ENCODE data around the gene PPP2CA.
"Not testable (repeated sequence)": the region's sequence is repeated elsewhere in the genome, so short reads cannot be mapped to it uniquely, and the experiment has no call there.

PPP2CA gene

GRCh38 chr5:134255418-134256150 lies 29.7 kb upstream of the PPP2CA start:
- H3K27ac ChIP-seq (ENCODE audit: low read depth in 2 of 2, low read length in 2 of 2): no peak overlapping the region
- peaks cover 0 to 6% of the 10 kb centered on the region in 2 donors for H3K27me3 ChIP-seq (ENCODE audit: control insufficient read depth in 2 of 2, insufficient read depth in 2 of 2, low read length in 2 of 2)
- no peaks in the 10 kb centered on the region for H3K36me3 ChIP-seq (ENCODE audit: control insufficient read depth in 2 of 2, insufficient read depth in 2 of 2, low read length in 2 of 2)
- H3K9me3 ChIP-seq (ENCODE audit: control insufficient read depth in 2 of 2, low read length in 2 of 2): no peaks in the 10 kb centered on the region
- H3K9ac ChIP-seq (ENCODE audit: low read depth in 1 of 2, low read length in 2 of 2): no peak overlapping the region
- H3K4me1 ChIP-seq (ENCODE audit: control insufficient read depth in 2 of 2, insufficient read depth in 2 of 2, low read length in 2 of 2): no peaks in the 10 kb centered on the region
- H3K4me3 ChIP-seq (ENCODE audit: low read length in 2 of 2): no peak overlapping the region

- not testable (repeated sequence) for H3K4me3 ChIP-seq (ENCODE audit: low read length in 2 of 2); H3K36me3 ChIP-seq (ENCODE audit: control insufficient read depth in 2 of 2, insufficient read depth in 2 of 2, low read length in 2 of 2); H3K9me3 ChIP-seq (ENCODE audit: control insufficient read depth in 2 of 2, low read length in 2 of 2); H3K27me3 ChIP-seq (ENCODE audit: control insufficient read depth in 2 of 2, insufficient read depth in 2 of 2, low read length in 2 of 2); H3K27ac ChIP-seq (ENCODE audit: low read depth in 2 of 2, low read length in 2 of 2); H3K4me1 ChIP-seq (ENCODE audit: control insufficient read depth in 2 of 2, insufficient read depth in 2 of 2, low read length in 2 of 2); H3K9ac ChIP-seq (ENCODE audit: low read depth in 1 of 2, low read length in 2 of 2)
Observed at GRCh38 chr5:134253368-134254153, 27.7 kb upstream of the PPP2CA start.

GRCh38 chr5:134252671-134253070 lies 26.8 kb upstream of the PPP2CA start:
- Histone ChIP-seq H3K4me3 (ENCODE audit: low read length in 2 of 2) (no peak overlapping the region), H3K36me3 (ENCODE audit: control insufficient read depth in 2 of 2, insufficient read depth in 2 of 2, low read length in 2 of 2) (no peaks in the 10 kb centered on the region), H3K9me3 (ENCODE audit: control insufficient read depth in 2 of 2, low read length in 2 of 2) (no peaks in the 10 kb centered on the region), H3K27me3 (ENCODE audit: control insufficient read depth in 2 of 2, insufficient read depth in 2 of 2, low read length in 2 of 2) (peaks cover 0 to 6% of the 10 kb centered on the region in 2 donors), H3K27ac (ENCODE audit: low read depth in 2 of 2, low read length in 2 of 2) (no peak overlapping the region), H3K4me1 (ENCODE audit: control insufficient read depth in 2 of 2, insufficient read depth in 2 of 2, low read length in 2 of 2) (no peaks in the 10 kb centered on the region), H3K9ac (ENCODE audit: low read depth in 1 of 2, low read length in 2 of 2) (no peak overlapping the region)

- Histone ChIP-seq H3K4me3 (ENCODE audit: low read length in 2 of 2) (no peak overlapping the region), H3K4me1 (ENCODE audit: control insufficient read depth in 2 of 2, insufficient read depth in 2 of 2, low read length in 2 of 2) (no peaks in the 10 kb centered on the region), H3K36me3 (ENCODE audit: control insufficient read depth in 2 of 2, insufficient read depth in 2 of 2, low read length in 2 of 2) (no peaks in the 10 kb centered on the region), H3K27ac (ENCODE audit: low read depth in 2 of 2, low read length in 2 of 2) (no peak overlapping the region), H3K9ac (ENCODE audit: low read depth in 1 of 2, low read length in 2 of 2) (no peak overlapping the region), H3K9me3 (ENCODE audit: control insufficient read depth in 2 of 2, low read length in 2 of 2) (no peaks in the 10 kb centered on the region), H3K27me3 (ENCODE audit: control insufficient read depth in 2 of 2, insufficient read depth in 2 of 2, low read length in 2 of 2) (peaks cover 0 to 6% of the 10 kb centered on the region in 2 donors)
Observed at GRCh38 chr5:134250949-134251348, 25.1 kb upstream of the PPP2CA start.

- Histone ChIP-seq H3K4me3 (ENCODE audit: low read length in 2 of 2) (no peak overlapping the region), H3K9ac (ENCODE audit: low read depth in 1 of 2, low read length in 2 of 2) (no peak overlapping the region), H3K9me3 (ENCODE audit: control insufficient read depth in 2 of 2, low read length in 2 of 2) (no peaks in the 10 kb centered on the region), H3K4me1 (ENCODE audit: control insufficient read depth in 2 of 2, insufficient read depth in 2 of 2, low read length in 2 of 2) (no peaks in the 10 kb centered on the region), H3K27ac (ENCODE audit: low read depth in 2 of 2, low read length in 2 of 2) (no peak overlapping the region), H3K27me3 (ENCODE audit: control insufficient read depth in 2 of 2, insufficient read depth in 2 of 2, low read length in 2 of 2) (peaks cover 0 to 1% of the 10 kb centered on the region in 2 donors), H3K36me3 (ENCODE audit: control insufficient read depth in 2 of 2, insufficient read depth in 2 of 2, low read length in 2 of 2) (no peaks in the 10 kb centered on the region)
Observed at GRCh38 chr5:134249469-134250379, 23.9 kb upstream of the PPP2CA start.

- Histone ChIP-seq H3K36me3 (ENCODE audit: control insufficient read depth in 2 of 2, insufficient read depth in 2 of 2, low read length in 2 of 2) (no peaks in the 10 kb centered on the region), H3K4me3 (ENCODE audit: low read length in 2 of 2) (no peak overlapping the region), H3K4me1 (ENCODE audit: control insufficient read depth in 2 of 2, insufficient read depth in 2 of 2, low read length in 2 of 2) (no peaks in the 10 kb centered on the region), H3K27ac (ENCODE audit: low read depth in 2 of 2, low read length in 2 of 2) (no peak overlapping the region), H3K9ac (ENCODE audit: low read depth in 1 of 2, low read length in 2 of 2) (no peak overlapping the region), H3K9me3 (ENCODE audit: control insufficient read depth in 2 of 2, low read length in 2 of 2) (no peaks in the 10 kb centered on the region), H3K27me3 (ENCODE audit: control insufficient read depth in 2 of 2, insufficient read depth in 2 of 2, low read length in 2 of 2) (no peaks in the 10 kb centered on the region)
Observed at GRCh38 chr5:134248256-134248655, 22.4 kb upstream of the PPP2CA start.

GRCh38 chr5:134247428-134248224 lies 21.8 kb upstream of the PPP2CA start:
- no peak overlapping the region for H3K27ac ChIP-seq (ENCODE audit: low read depth in 2 of 2, low read length in 2 of 2)
- no peaks in the 10 kb centered on the region for H3K27me3 ChIP-seq (ENCODE audit: control insufficient read depth in 2 of 2, insufficient read depth in 2 of 2, low read length in 2 of 2)
- no peak overlapping the region for H3K4me3 ChIP-seq (ENCODE audit: low read length in 2 of 2)

GRCh38 chr5:134246771-134247427 lies 21.0 kb upstream of the PPP2CA start:
- no peaks in the 10 kb centered on the region for H3K9me3 ChIP-seq (ENCODE audit: control insufficient read depth in 2 of 2, low read length in 2 of 2)
- no peaks in the 10 kb centered on the region for H3K27me3 ChIP-seq (ENCODE audit: control insufficient read depth in 2 of 2, insufficient read depth in 2 of 2, low read length in 2 of 2)
- no peak overlapping the region for H3K27ac ChIP-seq (ENCODE audit: low read depth in 2 of 2, low read length in 2 of 2)
- H3K4me3 ChIP-seq (ENCODE audit: low read length in 2 of 2): no peak overlapping the region
- no peak overlapping the region for H3K9ac ChIP-seq (ENCODE audit: low read depth in 1 of 2, low read length in 2 of 2)
- H3K4me1 ChIP-seq (ENCODE audit: control insufficient read depth in 2 of 2, insufficient read depth in 2 of 2, low read length in 2 of 2): no peaks in the 10 kb centered on the region
- no peaks in the 10 kb centered on the region for H3K36me3 ChIP-seq (ENCODE audit: control insufficient read depth in 2 of 2, insufficient read depth in 2 of 2, low read length in 2 of 2)

More at GRCh38 chr5:134247428-134248224, 21.8 kb upstream of the PPP2CA start:
- no peak overlapping the region for H3K9ac ChIP-seq (ENCODE audit: low read depth in 1 of 2, low read length in 2 of 2)
- no peaks in the 10 kb centered on the region for H3K36me3 ChIP-seq (ENCODE audit: control insufficient read depth in 2 of 2, insufficient read depth in 2 of 2, low read length in 2 of 2)
- no peaks in the 10 kb centered on the region for H3K9me3 ChIP-seq (ENCODE audit: control insufficient read depth in 2 of 2, low read length in 2 of 2)
- no peaks in the 10 kb centered on the region for H3K4me1 ChIP-seq (ENCODE audit: control insufficient read depth in 2 of 2, insufficient read depth in 2 of 2, low read length in 2 of 2)

- Histone ChIP-seq H3K9ac (ENCODE audit: low read depth in 1 of 2, low read length in 2 of 2) (no peak overlapping the region), H3K27ac (ENCODE audit: low read depth in 2 of 2, low read length in 2 of 2) (no peak overlapping the region), H3K4me1 (ENCODE audit: control insufficient read depth in 2 of 2, insufficient read depth in 2 of 2, low read length in 2 of 2) (no peaks in the 10 kb centered on the region), H3K4me3 (ENCODE audit: low read length in 2 of 2) (no peak overlapping the region), H3K9me3 (ENCODE audit: control insufficient read depth in 2 of 2, low read length in 2 of 2) (no peaks in the 10 kb centered on the region), H3K36me3 (ENCODE audit: control insufficient read depth in 2 of 2, insufficient read depth in 2 of 2, low read length in 2 of 2) (no peaks in the 10 kb centered on the region), H3K27me3 (ENCODE audit: control insufficient read depth in 2 of 2, insufficient read depth in 2 of 2, low read length in 2 of 2) (no peaks in the 10 kb centered on the region)
Observed at GRCh38 chr5:134245692-134246091, 19.8 kb upstream of the PPP2CA start.

All from mucosa of rectum (tissue), 2 donors.